Loucy (cell line): ENCODE results near the gene KAT6B.

ENCODE experiments used
- CTCF ChIP-seq: fragments of 200-600 bp; sonication (generic); conservative IDR thresholded peaks from 2 replicates; pipeline ENCODE4 v1.5.1; 2014; ENCODE audit warnings: mild to moderate bottlenecking, antibody characterized with exemption, low read length
- EZH2phosphoT487 ChIP-seq: fragments of 200-600 bp; IDR thresholded peaks from 2 replicates; pipeline ENCODE4 v1.6.1; 2018; ENCODE audit warnings: antibody characterized with exemption, mild to moderate bottlenecking, moderate library complexity, borderline replicate concordance

- TF ChIP-seq CTCF (no peak), EZH2phosphoT487 (no peak)
These were observed 28.2 kb downstream of the KAT6B start for GRCh38 chr10:74854610-74855009.
